WTC11 (cell line): Measurements from ENCODE around the gene BPIFA2. TPM values are rescaled to one million over a fixed set of nuclear protein-coding genes. Genes with fewer than 3 reads are reported as not detected.

Experiments used
- ATAC-seq: fragments of 200-7000 bp; cut with Tn5 transposase; 2 replicates; pipeline ENCODE4 v1.10.0; 2021; ENCODE audit warnings: mild to moderate bottlenecking, moderate library complexity
- CTCF ChIA-PET: fragments of 300-600 bp; sonication (Branson Sonifier 250); formaldehyde crosslinking; loops from one replicate; lab custom pipeline; 2021; ENCODE audit warnings: antibody characterized with exemption; lab: Charles Lee
- POLR2A ChIA-PET: fragments of 350-600 bp; sonication (Branson Sonifier 250); formaldehyde crosslinking; loops from one replicate; lab custom pipeline; 2021; ENCODE audit warnings: antibody characterized with exemption; lab: Charles Lee
- DNase-seq: peaks from one replicate; pipeline ENCODE4 v3.0.0; 2021; ENCODE audit warnings: low spot score
- H3K27ac Mint-ChIP-seq: 2 replicates; pipeline ENCODE4 v1.8.0; 2021; ENCODE audit warnings: mixed read lengths
- H3K27me3 Mint-ChIP-seq: 2 replicates; pipeline ENCODE4 v1.8.0; 2021; ENCODE audit warnings: low read depth, mild to moderate bottlenecking, moderate library complexity, mixed read lengths
- H3K36me3 Mint-ChIP-seq: 2 replicates; pipeline ENCODE4 v1.8.0; 2021; ENCODE audit warnings: mixed read lengths
- H3K4me1 Mint-ChIP-seq: 2 replicates; pipeline ENCODE4 v1.8.0; 2022; ENCODE audit warnings: mixed read lengths
- H3K4me3 Mint-ChIP-seq: 2 replicates; pipeline ENCODE4 v1.8.0; 2021; ENCODE audit warnings: mild to moderate bottlenecking, moderate library complexity, mixed read lengths
- H3K9me3 Mint-ChIP-seq: 2 replicates; pipeline ENCODE4 v1.8.0; 2021; ENCODE audit warnings: mixed read lengths
- FOXJ3 ChIP-seq: sonication (generic); formaldehyde crosslinking; IDR thresholded peaks from 2 replicates; pipeline ENCODE4 v1.9.0; 2021; ENCODE audit warnings: missing genetic modification reagents, mild to moderate bottlenecking, borderline replicate concordance
- FOXP1 ChIP-seq: sonication (generic); formaldehyde crosslinking; IDR thresholded peaks from 2 replicates; pipeline ENCODE4 v1.8.0; 2022; ENCODE audit warnings: missing genetic modification reagents, mild to moderate bottlenecking, moderate library complexity, borderline replicate concordance
- MXD4 ChIP-seq: fragments of 250-450 bp; sonication (Bioruptor Pico); IDR thresholded peaks from 2 replicates; pipeline ENCODE4 v1.8.0; 2021; ENCODE audit warnings: mild to moderate bottlenecking, moderate library complexity, borderline replicate concordance
- NFYB ChIP-seq: sonication (generic); formaldehyde crosslinking; conservative IDR thresholded peaks from 2 replicates; pipeline ENCODE4 v1.8.0; 2022; ENCODE audit warnings: low read depth, missing genetic modification reagents
- NR2C2 ChIP-seq: sonication (generic); formaldehyde crosslinking; IDR thresholded peaks from 2 replicates; pipeline ENCODE4 v1.8.0; 2022; ENCODE audit warnings: mild to moderate bottlenecking, missing genetic modification reagents
- SP1 ChIP-seq: sonication (generic); formaldehyde crosslinking; conservative IDR thresholded peaks from 2 replicates; pipeline ENCODE4 v1.8.1; 2022; ENCODE audit warnings: missing genetic modification reagents
- TP53 ChIP-seq: sonication (generic); formaldehyde crosslinking; IDR thresholded peaks from 2 replicates; pipeline ENCODE4 v1.8.1; 2023; ENCODE audit warnings: mild to moderate bottlenecking, missing genetic modification reagents
- ZNF121 ChIP-seq: sonication (generic); formaldehyde crosslinking; IDR thresholded peaks from 2 replicates; pipeline ENCODE4 v1.8.0; 2023; ENCODE audit warnings: missing genetic modification reagents
- ZNF138 ChIP-seq: sonication (generic); formaldehyde crosslinking; conservative IDR thresholded peaks from 2 replicates; pipeline ENCODE4 v1.8.1; 2022; ENCODE audit warnings: mild to moderate bottlenecking, moderate library complexity, missing genetic modification reagents
- ZNF263 ChIP-seq: sonication (generic); formaldehyde crosslinking; IDR thresholded peaks from 2 replicates; pipeline ENCODE4 v1.8.1; 2022; ENCODE audit warnings: low read depth, mild to moderate bottlenecking, moderate library complexity, missing genetic modification reagents
- ZNF671 ChIP-seq: fragments of 250-450 bp; sonication (Bioruptor Pico); IDR thresholded peaks from 2 replicates; pipeline ENCODE4 v1.8.0; 2021; ENCODE audit warnings: mild to moderate bottlenecking
- total RNA-seq: library from RNA; stranded (reverse); gene quantifications from 3 replicates; pipeline ENCODE4 v1.2.3, GENCODE V29; 2021
- TF ChIP-seq, protein P1 (sequence below): sonication (generic); formaldehyde crosslinking; IDR thresholded peaks from 2 replicates; pipeline ENCODE4 v1.8.0; 2022; ENCODE audit warnings: mild to moderate bottlenecking, missing genetic modification reagents
- TF ChIP-seq, protein P2 (sequence below): sonication (generic); formaldehyde crosslinking; IDR thresholded peaks from 2 replicates; pipeline ENCODE4 v1.8.0; 2022; ENCODE audit warnings: mild to moderate bottlenecking, missing genetic modification reagents
- TF ChIP-seq, protein P3 (sequence below): sonication (generic); formaldehyde crosslinking; IDR thresholded peaks from 2 replicates; pipeline ENCODE4 v1.8.0; 2023; ENCODE audit warnings: missing genetic modification reagents
- TF ChIP-seq, protein P4 (sequence below): fragments of 200-600 bp; IDR thresholded peaks from 2 replicates; pipeline ENCODE4 v1.8.0; 2022; ENCODE audit warnings: antibody characterized with exemption
- TF ChIP-seq, protein P5 (sequence below): sonication (generic); formaldehyde crosslinking; IDR thresholded peaks from 2 replicates; pipeline ENCODE4 v1.8.1; 2022; ENCODE audit warnings: mild to moderate bottlenecking, moderate library complexity, missing genetic modification reagents
- TF ChIP-seq, protein P6 (sequence below): sonication (generic); formaldehyde crosslinking; IDR thresholded peaks from 2 replicates; pipeline ENCODE4 v1.8.1; 2023; ENCODE audit warnings: mild to moderate bottlenecking, missing genetic modification reagents
- TF ChIP-seq, protein P7 (sequence below): sonication (generic); formaldehyde crosslinking; IDR thresholded peaks from 2 replicates; pipeline ENCODE4 v1.8.1; 2022; ENCODE audit warnings: low read depth, mild to moderate bottlenecking, moderate library complexity, missing genetic modification reagents, borderline replicate concordance

BPIFA2 gene
- total RNA-seq, 1 experiment from 2014 or later: not detected

DNA sequence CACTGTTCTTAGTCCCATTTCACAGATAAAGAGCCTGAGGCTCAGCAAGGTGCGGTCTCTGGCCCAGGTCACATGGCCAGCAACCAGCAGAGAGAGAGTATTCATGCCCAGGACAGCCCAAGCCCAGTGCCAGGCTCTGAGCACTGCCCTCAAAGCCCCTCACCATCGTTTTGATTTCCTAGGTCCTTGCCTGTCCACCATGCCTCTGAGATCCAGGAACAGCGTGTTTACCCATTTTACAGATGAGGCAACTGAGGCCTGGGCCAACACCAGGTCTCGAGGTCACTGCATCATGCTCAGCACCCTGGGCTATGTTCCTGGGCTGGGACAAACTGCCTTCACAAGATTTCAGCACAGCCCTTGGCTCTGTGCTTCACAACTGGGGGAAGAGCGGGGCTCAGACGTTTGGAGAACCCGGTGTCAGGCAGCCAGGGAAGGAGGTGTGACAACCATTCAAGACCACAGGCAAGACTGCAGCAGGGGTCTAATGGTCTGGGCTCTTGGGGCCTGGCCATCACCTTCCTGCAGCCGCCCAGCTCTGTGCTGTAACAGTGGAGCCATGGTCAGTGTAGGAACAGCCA is 1.3 kb upstream of the BPIFA2 start (continued):
- TF ChIP-seq, protein P1, sequence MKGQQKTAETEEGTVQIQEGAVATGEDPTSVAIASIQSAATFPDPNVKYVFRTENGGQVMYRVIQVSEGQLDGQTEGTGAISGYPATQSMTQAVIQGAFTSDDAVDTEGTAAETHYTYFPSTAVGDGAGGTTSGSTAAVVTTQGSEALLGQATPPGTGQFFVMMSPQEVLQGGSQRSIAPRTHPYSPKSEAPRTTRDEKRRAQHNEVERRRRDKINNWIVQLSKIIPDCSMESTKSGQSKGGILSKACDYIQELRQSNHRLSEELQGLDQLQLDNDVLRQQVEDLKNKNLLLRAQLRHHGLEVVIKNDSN (CRISPR knock-in tag): no peak
- TF ChIP-seq, protein P2, sequence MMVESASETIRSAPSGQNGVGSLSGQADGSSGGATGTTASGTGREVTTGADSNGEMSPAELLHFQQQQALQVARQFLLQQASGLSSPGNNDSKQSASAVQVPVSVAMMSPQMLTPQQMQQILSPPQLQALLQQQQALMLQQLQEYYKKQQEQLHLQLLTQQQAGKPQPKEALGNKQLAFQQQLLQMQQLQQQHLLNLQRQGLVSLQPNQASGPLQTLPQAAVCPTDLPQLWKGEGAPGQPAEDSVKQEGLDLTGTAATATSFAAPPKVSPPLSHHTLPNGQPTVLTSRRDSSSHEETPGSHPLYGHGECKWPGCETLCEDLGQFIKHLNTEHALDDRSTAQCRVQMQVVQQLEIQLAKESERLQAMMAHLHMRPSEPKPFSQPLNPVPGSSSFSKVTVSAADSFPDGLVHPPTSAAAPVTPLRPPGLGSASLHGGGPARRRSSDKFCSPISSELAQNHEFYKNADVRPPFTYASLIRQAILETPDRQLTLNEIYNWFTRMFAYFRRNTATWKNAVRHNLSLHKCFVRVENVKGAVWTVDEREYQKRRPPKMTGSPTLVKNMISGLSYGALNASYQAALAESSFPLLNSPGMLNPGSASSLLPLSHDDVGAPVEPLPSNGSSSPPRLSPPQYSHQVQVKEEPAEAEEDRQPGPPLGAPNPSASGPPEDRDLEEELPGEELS: no peak
- TF ChIP-seq FOXP1 (CRISPR knock-in tag): no peak

DNA sequence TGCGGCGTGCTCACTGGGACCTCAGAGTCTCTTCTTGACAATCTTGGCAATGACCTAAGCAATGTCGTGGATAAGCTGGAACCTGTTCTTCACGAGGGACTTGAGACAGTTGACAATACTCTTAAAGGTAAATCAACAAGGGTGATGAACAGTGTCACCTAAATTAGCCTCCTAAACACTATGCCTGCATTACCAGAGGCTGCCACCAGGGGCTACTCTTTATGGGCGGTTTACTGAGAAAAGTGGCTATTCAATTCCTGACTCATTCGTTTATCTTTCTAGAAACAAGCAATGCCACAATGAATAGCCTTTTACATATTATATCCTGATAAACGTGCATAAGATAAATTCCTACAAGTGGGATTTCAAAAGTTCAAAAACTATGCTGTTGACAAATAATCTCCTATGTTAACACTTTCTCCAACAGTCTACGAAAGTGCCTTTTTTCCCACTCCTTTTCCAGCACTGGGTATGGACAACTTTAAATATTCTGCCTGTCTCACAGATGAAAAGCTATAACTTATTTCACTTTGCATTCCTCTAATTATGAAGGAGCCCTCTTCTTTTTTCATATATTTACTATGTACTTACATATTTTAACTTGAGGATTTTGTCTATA is 1.3 kb downstream of the BPIFA2 start:
- POLR2A ChIA-PET: no interaction called here
- DNase-seq (peak; percentile 70), ATAC-seq (no peak)
- no peak for TF ChIP-seq ZNF263 (CRISPR knock-in tag)
- TF ChIP-seq, protein P3, sequence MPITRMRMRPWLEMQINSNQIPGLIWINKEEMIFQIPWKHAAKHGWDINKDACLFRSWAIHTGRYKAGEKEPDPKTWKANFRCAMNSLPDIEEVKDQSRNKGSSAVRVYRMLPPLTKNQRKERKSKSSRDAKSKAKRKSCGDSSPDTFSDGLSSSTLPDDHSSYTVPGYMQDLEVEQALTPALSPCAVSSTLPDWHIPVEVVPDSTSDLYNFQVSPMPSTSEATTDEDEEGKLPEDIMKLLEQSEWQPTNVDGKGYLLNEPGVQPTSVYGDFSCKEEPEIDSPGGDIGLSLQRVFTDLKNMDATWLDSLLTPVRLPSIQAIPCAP: no peak
- TF ChIP-seq, protein P4, sequence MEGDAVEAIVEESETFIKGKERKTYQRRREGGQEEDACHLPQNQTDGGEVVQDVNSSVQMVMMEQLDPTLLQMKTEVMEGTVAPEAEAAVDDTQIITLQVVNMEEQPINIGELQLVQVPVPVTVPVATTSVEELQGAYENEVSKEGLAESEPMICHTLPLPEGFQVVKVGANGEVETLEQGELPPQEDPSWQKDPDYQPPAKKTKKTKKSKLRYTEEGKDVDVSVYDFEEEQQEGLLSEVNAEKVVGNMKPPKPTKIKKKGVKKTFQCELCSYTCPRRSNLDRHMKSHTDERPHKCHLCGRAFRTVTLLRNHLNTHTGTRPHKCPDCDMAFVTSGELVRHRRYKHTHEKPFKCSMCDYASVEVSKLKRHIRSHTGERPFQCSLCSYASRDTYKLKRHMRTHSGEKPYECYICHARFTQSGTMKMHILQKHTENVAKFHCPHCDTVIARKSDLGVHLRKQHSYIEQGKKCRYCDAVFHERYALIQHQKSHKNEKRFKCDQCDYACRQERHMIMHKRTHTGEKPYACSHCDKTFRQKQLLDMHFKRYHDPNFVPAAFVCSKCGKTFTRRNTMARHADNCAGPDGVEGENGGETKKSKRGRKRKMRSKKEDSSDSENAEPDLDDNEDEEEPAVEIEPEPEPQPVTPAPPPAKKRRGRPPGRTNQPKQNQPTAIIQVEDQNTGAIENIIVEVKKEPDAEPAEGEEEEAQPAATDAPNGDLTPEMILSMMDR: peak; percentile 64
- TF ChIP-seq, all 79 proteins: peak for 1
- CTCF ChIA-PET: interaction anchor here (0.6 kb wide), 1 partner anchor 43 kb away, joined by 3 read pairs; no protein-coding TSS in a partner anchor
- peaks cover 7% of the 10 kb centered on the region for H3K36me3 Mint-ChIP-seq
- peaks cover 10% of the 10 kb centered on the region for H3K27me3 Mint-ChIP-seq
- no peaks in the 10 kb centered on the region for H3K4me1 Mint-ChIP-seq
- H3K9me3 Mint-ChIP-seq: peaks cover 33% of the 10 kb centered on the region
- no peak overlapping the region for H3K27ac Mint-ChIP-seq
- no peak overlapping the region for H3K4me3 Mint-ChIP-seq

DNA sequence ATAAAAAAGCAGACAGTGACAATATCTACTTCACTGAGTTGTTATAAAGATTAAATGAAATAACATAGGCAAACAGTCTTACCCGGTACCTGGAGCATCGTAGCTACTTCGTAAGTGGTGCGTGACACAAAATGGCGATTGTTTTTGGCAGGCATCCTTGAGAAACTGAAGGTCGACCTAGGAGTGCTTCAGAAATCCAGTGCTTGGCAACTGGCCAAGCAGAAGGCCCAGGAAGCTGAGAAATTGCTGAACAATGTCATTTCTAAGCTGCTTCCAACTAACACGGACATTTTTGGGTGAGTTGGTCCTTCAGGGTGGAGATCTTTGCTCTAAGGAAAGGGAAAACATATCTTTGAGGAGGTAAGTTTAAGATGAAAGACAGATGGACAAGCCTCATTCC is 4.8 kb downstream of the BPIFA2 start:
- Mint-ChIP-seq H3K36me3 (peaks cover 7% of the 10 kb centered on the region), H3K4me1 (peaks cover 2% of the 10 kb centered on the region), H3K4me3 (no peak overlapping the region), H3K27ac (no peak overlapping the region), H3K27me3 (peaks cover 10% of the 10 kb centered on the region), H3K9me3 (peaks cover 33% of the 10 kb centered on the region)
- ChIA-PET CTCF (no interaction called here), POLR2A (no interaction called here)
- ATAC-seq (no peak), DNase-seq (no peak)
- TF ChIP-seq TP53 (no peak), MXD4 (no peak), ZNF138 (CRISPR knock-in tag) (no peak), SP1 (CRISPR knock-in tag) (no peak), NR2C2 (CRISPR knock-in tag) (no peak)

DNA sequence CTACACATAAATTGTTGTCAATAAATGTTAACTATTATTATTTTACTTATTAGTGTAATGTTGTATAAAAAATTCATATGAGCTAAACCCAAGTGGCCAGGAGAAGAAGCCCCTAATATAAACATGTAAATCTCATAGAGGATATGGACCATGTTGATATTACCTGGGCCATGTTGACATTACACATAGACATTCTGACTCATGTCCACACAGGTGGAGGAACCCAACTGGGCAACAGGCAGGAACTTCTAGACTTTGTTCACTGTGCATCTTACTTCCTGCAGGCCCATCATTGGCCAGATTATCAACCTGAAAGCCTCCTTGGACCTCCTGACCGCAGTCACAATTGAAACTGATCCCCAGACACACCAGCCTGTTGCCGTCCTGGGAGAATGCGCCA is 7.2 kb downstream of the BPIFA2 start:
- ChIA-PET POLR2A (no interaction called here), CTCF (interaction anchor here (1.0 kb wide), 2 partner anchors 37 to 87 kb away, joined by 3 read pairs; no protein-coding TSS in a partner anchor)
- H3K27me3 Mint-ChIP-seq: peaks cover 10% of the 10 kb centered on the region
- H3K4me1 Mint-ChIP-seq: peaks cover 11% of the 10 kb centered on the region
- H3K36me3 Mint-ChIP-seq: no peaks in the 10 kb centered on the region
- ATAC-seq (no peak), DNase-seq (no peak)
- no peak overlapping the region for H3K27ac Mint-ChIP-seq
- H3K4me3 Mint-ChIP-seq: no peak overlapping the region
- peaks cover 15% of the 10 kb centered on the region for H3K9me3 Mint-ChIP-seq
- TF ChIP-seq, protein P5, sequence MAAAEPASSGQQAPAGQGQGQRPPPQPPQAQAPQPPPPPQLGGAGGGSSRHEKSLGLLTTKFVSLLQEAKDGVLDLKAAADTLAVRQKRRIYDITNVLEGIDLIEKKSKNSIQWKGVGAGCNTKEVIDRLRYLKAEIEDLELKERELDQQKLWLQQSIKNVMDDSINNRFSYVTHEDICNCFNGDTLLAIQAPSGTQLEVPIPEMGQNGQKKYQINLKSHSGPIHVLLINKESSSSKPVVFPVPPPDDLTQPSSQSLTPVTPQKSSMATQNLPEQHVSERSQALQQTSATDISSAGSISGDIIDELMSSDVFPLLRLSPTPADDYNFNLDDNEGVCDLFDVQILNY (CRISPR knock-in tag): no peak
- TF ChIP-seq ZNF671 (CRISPR knock-in tag) (no peak), NFYB (CRISPR knock-in tag) (no peak), ZNF121 (CRISPR knock-in tag) (no peak), SP1 (CRISPR knock-in tag) (no peak), FOXJ3 (no peak)
- TF ChIP-seq, protein P6, sequence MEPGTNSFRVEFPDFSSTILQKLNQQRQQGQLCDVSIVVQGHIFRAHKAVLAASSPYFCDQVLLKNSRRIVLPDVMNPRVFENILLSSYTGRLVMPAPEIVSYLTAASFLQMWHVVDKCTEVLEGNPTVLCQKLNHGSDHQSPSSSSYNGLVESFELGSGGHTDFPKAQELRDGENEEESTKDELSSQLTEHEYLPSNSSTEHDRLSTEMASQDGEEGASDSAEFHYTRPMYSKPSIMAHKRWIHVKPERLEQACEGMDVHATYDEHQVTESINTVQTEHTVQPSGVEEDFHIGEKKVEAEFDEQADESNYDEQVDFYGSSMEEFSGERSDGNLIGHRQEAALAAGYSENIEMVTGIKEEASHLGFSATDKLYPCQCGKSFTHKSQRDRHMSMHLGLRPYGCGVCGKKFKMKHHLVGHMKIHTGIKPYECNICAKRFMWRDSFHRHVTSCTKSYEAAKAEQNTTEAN (CRISPR knock-in tag): no peak
- TF ChIP-seq, protein P7, sequence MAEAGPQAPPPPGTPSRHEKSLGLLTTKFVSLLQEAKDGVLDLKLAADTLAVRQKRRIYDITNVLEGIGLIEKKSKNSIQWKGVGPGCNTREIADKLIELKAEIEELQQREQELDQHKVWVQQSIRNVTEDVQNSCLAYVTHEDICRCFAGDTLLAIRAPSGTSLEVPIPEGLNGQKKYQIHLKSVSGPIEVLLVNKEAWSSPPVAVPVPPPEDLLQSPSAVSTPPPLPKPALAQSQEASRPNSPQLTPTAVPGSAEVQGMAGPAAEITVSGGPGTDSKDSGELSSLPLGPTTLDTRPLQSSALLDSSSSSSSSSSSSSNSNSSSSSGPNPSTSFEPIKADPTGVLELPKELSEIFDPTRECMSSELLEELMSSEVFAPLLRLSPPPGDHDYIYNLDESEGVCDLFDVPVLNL (CRISPR knock-in tag): no peak
